Activated T-cell treated with anti-CD3 and anti-CD28 coated beads for 1 hour (primary cell): ENCODE results near the gene MEOX1.
"Not testable (repeated sequence)": the region's sequence is repeated elsewhere in the genome, so short reads cannot be mapped to it uniquely, and the experiment has no call there.

Source experiments
- DNase-seq: peaks from one replicate; pipeline ENCODE4 v3.0.0-alpha.2; 2020; ENCODE audit warnings: low read depth

Gene MEOX1

DNA sequence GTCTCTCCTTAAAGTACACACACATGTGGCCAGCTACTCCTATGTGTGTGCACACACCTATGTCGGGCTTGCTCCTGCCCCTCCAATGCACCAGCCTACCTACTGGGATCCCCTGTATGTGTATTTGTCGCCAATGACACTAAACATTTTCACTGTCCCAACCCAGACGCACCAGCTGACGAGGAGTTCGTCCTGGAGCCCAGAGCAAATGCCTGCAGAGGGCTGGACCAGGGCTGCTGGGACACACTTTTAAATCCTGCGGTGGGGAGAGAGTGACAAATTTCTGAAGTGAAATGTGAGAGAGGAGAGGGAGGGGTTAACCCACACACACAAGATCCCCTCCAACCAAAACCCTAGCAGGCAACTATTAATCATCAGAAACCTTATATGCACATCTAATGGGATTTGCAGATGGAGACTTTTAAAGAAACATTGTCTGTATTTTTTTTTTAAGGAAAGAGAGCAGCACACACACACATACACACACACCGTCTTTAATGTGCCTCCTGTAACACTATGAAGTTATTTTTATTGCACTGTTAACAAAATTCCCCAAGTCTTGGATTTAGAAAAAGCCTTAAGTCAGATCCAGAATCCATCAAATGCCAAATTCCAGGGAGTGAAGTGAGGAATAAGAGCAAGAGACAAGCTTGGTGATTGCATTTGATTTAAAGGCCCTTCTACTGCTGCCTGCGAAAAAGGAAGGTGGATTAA lies at the start of gene MEOX1:
Gene MEOX1, minus strand, starts transcription at position 224 of the 714 bp plus-strand sequence. CDS start 388 bp downstream, outside the sequence.
- DNase-seq = no peak

DNA sequence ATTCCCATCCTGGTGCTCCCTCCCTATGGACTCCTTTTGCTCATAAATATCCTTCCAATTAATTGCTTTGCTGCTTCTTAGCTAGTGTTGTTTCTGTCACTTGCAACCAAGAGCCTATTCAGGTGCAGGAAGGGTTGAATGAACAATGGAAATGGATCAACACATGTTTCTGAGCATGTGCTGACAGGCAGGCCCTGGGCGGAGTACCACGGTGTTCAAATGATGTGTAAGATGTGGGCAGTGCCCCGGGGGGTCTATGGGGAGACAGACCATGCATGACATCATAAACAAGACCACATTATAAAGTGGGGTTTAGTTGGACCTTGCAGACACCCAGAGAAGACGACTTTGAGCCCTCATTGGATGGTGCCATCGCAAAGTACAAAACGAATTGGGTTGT lies 48.4 kb upstream of the MEOX1 start:
- DNase-seq = no peak

DNA sequence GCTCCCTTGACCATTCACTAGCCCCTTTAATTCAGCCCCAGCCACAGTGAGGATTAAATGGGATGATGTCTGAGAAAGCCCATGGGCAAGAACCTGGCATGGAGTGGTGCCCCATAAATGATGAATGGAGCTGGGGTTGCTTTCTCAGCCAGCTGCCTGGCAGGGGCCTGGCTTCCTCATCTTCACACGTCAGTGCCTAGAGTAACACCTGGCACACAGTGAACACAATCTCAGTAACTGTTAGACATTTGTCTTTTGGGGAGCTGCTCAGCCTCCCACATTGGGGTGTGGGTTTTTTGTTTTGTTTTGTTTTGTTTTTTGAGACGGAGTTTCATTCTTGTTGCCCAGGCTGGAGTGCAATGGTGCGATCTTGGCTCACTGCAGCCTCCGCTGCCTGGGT lies 47.5 kb upstream of the MEOX1 start:
- DNase-seq = no peak

DNA sequence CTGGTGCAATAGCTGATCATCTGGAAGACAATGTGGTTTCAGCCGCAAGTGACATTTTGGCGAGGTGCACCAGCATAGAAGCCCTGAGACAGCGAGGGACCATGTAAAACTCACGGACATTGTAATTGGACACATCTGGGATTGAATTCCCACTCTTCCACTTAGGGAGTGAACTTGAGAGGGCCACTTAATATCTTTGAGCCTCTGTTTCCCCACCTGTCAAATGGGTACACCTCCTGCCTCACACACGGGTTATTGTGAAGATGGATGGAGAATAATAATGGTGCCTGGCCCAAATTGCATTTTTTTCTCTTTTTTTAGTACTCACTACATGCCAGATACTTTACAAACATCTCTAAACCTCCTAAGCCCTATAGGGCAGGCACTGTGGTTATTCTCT lies 45.5 kb upstream of the MEOX1 start:
- DNase-seq = no peak

DNA sequence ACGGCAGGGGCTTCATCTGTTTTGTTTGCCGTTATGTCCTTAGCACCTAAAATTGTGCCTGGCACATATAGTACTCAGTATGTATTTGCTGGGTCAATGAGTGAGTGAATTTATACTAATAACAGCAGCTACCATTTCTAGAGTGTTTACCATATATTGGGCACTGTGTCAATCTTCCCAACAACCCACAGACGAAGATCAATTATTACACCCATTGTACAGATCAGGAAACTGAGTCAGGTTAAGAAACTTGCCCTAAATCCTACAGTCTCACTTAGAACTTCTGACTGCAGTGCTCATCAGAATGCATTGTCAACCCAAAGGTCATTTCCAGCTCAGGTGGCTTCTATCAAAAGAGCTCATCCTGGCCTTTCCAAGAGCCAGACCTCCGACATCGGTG lies 44.5 kb upstream of the MEOX1 start:
- no peak for DNase-seq

DNA sequence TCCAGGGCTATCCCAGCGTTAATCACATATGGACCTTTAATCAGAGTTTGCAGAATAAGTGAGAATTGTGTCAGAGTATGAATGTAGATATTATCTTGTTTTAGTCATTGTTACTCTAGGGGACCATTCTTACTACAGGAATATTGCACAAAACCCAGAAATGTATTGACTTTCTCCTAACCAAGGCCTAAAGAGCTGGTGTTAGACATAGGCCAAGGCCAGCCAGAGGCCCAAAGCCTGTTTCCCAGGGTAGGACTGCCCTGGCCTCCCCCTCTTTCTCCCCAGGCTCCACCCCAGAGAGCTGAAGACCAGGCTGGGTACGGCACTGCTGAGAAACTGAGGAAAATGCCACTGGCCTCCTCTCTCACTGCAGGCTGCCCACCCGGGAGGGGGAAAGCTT lies 41.9 kb upstream of the MEOX1 start:
- no peak for DNase-seq

DNA sequence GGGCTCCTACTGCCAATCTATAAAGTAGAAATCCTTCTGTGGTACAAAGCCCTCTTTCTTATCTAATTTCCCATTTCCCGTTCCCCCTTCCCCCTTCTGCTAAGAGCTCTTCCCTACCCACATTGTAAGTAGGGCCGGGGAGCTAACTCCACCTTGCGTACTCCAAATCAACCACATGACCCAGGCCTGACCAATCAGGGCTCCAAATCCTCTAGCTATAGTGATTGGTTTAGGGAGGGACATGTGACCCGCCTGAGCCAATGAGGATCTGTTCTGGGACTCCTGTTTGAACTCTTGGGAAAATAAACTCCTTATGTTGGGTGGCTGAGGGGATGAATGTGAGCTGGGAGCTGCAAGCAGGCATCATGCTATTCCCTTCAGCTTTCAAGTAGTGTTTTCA lies 40.9 kb upstream of the MEOX1 start:
- DNase-seq = no peak

DNA sequence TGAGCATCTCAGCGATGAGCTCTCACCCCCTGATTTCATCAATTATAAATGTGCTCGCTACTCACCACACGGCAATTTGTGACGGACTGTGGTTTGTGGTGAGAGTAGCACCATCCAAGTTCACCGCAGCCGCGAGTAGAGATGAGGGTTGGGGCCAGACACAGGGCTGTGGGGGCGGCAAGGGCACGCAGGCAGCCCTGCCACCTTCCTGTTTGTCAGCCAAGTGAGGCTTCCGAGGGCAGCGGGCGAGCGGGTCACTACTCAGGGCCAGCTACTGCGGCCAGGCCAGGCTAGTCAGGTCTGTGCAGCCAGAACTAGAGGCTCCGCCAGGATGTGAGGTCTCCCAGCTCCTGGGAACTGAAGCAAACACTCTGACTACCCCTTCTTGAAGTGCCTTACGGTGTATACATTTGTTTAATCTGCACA lies 39.6 kb upstream of the MEOX1 start:
- DNase-seq = no peak

DNA sequence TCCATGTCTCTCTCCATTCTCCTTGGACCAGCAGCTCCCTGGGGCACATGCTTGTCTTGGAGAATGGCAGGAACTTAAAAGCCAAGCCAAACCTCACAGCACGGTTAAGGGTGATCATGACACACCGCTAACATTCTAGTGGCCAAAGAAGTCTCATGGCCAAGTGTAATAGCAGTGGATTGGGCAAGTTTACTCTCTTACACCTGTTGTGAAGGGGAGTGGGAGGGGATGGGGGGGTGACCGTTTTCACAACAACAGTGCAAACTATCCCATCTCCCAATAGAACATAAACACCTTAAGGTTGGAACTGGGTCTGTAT lies 37.7 kb upstream of the MEOX1 start:
- no peak for DNase-seq

DNA sequence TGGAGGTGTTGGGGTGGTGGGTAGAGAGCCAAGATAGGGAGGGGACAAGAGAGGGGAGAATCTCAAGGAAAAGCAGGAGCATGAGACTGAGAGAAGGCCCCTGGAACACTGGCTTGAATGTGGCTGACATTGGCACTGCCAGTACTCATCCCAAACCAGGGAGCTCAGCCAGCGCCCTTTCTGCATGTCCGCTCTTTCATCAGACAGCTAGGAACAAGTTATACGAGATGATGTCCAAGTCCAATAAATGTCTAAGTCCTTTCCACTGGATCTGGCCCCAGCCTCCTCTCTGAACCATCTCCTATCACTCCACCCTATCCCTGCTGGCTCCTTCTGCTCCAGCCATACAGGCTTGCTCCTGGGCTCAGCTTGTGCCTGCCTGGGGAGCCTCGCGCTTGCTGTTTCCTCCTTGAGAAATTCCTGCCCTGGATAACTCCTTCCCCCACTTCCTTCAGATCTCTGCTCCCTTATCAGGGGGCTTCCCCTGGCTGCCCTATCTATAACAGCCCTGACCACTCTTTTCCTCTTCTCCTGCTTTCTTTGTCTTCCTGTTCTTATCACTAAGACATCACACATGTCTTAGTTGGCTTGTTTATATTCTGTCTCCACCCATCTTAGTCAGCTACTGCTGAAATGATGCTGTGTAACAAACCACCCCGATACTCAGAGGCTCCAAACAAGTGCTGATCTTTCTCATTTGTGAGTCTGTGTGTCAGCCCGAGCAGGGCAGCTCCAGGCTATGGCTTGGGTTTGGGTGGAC lies 37.1 kb upstream of the MEOX1 start:
- no peak for DNase-seq

DNA sequence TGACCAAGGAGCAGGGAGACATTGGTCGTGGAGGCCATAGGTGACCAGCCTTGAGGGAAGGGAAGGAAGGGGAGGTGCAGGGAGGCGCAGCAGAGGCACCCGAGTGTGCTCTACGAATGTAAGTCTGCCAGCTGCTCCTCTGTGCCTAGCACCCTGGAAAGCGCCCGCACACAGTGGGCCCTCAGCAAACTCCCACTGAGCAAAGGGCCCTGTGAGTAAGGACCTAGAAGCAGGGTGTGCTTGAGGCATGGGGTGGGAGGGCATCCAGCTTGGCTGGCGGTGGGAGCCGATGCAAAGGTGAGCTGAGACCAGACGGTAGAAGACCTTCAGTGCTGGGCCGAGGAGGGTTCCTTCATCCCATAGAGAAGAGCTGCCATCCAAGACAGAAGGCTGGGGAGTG lies 36.2 kb upstream of the MEOX1 start:
- no peak for DNase-seq

DNA sequence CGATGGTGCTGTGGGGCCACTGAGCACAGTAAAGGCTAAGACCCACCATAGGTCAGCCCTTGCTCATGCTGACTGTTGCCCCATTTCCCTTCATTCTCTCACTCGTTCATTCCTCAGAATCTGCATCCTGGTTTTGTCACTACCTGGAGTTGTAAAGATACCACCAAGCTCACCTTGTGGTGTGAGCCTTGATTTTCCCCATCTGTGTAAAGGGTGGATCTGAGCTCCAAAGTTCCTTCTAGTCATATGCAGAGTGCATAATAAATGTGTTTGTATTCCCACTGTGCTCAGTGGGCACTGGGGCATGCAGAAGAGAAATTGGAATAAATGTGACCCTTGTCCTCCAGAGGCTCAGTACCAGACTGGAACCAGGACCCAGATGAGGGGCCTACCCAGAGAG lies 35.2 kb upstream of the MEOX1 start:
- DNase-seq = no peak

DNA sequence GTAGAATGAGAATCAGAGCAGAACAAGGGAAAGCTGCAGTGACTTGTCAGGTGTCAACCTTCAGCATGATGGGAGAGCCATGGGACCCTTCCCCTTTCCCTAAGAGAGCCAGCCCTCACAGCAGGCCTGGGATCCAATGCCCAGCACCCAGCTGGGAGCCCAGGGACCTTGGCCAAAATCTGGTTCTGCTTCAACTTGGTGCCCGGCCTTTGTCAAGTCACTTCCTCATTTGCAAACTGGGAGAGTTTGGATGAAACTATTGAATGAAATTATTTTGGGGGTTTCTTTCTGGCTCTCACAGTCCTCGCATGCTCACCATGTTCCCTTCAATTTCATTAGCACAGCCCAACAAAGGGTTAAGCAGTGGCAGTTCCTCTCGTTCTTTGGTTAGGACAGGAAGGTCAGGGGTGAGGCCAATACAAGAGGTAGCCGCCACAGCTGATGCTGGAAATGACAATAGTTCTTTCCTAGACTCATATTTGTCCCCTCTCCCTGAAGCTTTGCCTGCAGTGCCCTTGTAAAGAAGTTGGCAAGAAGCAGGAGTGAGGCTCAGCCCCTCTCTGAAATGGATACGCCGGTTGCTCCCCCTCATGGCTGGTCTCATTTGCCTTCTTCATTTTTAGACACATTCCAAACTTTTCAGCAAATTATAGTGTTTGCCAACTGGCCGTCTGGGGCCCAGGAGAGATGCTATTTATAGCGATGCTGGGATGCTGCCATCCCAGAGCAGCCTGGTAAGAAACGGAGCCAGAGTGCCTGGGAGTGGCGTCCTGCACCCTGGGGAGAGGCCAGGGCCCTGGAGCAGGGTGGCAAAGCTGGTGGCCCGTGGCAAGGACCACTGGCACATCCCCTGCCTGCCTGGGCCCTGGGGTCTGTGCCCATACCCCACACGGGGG lies 34.5 kb upstream of the MEOX1 start:
- no peak for DNase-seq

DNA sequence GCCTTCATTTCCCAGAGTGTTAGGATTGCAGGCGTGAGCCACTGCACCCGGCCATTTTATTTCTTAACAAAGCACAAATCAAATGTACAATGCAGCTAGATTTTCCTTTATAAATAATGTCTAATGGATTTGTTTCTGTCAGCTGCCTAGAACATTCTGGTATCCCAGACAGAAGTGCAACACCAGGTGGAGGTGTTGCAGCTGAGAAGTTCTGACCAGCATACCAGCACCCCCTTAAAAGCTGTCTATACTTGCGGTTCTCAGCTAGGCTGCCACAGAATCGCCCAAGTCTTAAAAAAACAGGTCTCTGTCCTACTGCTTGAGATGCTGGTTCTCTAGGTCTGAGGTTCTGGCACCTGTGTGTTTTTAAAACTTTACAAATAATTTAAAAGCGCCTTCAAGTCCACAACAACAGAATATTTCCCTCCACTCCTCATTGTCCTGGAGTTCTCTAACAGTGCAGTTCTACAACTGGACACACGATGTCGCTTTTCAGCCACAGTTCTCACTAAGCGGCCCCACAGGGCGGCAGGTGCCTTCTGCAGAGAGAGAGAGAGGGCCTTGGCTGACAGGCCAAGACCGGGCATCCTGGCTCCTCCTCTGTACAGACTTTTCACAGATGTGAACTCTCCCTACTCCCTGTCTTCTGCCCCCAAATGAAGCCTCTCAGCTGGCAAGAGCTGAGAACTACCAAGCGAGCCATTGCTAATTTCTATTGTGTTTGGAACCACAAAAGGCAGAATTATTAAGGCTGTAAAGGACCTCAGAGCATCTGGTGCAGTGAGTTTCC lies 32.6 kb upstream of the MEOX1 start:
- peak; percentile 60 for DNase-seq

DNA sequence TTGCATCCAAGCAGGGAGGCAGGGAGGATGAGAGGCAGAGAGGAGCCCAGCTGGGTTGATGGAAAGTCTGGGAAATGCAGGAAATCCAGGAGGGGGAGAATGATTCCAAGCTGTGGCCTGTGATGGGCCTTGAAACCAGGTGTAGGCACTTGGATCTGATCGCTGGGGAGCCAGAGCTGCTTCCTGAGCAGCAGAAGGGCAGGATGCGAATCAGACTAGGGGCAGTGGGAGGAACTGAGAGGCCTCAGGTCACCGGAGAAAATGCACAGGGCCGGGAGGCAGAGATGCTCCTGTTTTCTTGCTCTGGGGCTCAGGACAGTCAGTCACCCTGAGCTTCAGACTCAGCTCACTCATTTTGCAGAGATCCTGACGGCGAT lies 29.6 kb upstream of the MEOX1 start:
- no peak for DNase-seq

DNA sequence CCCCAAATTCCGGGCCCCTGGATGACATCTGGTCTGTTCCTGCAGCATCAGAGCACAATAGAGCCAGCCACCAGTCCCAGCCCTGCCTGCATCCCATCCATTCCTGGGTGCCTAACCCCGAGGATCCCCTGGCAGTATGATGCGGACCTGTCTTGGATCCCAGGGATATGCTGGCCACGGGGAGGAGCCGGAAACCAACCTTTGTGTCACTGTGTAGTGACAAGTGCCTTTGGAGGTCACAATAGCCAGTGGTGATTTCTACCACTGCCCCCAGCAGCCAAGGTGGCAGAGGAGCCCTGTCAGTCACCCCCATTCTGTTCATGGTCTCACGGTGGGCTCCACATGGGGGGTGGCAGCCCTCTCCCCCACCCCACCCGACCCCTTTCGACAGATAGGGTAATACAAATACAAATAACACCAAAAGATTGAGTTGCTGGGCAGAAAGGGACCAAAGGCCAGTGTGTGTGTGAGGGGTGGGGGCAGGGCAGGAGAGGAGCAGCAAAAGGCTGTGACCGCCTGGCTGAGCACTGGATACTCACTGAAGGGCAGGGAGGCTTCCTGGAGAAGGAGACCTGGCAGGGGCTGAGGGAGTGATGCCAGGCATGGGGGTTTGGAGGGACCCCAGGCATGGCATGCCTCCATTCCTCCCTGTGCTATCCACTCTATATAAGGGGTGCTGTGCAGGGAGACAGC lies 29.0 kb upstream of the MEOX1 start:
- DNase-seq = no peak

DNA sequence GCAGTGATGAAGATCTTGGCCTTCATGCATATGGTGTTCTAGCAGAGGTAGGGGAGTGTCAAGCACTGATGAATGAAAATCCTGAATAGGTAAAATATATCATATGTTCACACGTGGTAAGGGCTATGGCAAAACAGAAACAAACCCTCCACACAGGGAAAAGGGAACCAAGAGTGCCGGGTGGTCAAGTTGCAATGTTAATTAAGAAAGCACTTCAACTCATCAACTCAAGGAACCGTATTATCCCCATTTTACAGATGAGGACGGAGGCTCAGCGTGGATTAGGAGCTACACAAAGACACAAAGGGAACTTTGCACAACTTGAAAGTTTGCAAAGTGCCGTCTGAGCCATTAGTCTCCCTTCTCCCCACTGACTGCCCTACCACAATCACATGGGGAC lies 28.1 kb upstream of the MEOX1 start:
- no peak for DNase-seq

DNA sequence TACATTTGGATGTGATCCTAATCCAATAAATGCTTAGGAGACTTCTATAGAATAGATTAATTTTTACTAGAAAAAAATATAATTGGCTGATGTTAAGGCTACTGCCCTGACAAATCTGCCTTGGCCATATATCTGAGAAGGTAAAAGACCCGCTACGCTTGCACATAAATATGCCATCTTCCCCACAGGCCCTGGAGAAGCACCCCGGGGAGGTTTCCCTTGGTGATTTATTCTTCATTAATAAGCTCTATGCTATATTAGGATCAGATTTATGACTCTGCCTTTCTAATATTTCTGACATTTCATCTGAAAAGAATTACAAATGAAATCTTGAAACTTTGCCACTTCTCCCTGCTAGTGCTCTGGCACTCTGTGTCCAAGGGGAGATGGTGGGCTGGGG lies 27.4 kb upstream of the MEOX1 start:
- no peak for DNase-seq

DNA sequence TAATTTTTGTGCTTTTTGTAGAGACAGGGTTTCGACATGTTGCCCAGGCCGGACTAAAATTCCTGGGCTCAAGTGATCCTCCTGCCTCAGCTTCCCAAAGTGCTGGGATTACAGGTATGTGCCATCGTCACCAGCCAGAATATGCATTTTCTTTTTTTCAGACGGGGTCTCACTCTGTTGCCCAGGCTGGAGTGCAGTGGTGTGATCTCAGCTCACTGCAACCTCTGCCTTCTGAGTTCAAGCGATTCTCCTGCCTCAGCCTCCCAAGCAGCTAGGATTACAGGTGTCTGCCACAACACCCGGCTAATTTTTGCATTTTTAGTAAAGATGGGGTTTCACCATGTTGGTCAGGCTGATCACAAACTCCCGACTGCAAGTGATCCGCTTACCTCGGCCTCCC lies 25.2 kb upstream of the MEOX1 start:
- not testable (repeated sequence) for DNase-seq

DNA sequence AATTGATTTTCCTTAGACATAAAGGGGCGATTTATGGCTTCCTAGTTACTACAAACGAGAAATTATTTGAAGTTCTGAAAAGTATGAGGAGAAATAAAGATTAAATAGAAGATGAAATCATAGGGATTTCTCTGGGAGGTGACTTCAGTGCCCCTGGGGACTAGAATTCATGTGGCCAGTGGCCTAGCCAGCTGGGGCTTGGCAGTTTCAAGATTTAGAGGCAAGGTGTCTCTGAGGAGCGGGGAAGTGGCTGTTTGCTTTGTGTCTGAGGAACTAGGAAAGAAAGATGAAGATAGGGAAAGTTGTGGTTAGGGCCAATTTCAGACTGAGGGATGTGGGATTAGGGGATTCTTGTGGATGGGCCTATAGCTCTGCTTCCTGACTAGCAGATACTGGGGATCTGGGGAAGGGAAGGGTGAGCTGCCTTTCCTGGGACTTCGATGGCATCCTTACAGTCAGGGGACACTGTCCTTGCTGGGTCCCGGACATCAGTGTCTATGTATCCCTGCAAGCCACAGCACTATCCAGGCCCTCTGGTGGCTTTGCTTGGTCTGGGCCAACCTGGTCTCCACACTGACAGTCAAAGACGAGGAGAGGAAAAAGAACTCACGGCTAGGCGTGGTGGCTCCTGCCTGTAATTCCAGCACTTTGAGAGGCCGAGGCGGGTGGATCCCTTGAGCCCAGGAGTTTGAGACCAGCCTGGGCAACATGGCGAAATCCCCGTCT lies 22.4 kb upstream of the MEOX1 start:
- no peak for DNase-seq

DNA sequence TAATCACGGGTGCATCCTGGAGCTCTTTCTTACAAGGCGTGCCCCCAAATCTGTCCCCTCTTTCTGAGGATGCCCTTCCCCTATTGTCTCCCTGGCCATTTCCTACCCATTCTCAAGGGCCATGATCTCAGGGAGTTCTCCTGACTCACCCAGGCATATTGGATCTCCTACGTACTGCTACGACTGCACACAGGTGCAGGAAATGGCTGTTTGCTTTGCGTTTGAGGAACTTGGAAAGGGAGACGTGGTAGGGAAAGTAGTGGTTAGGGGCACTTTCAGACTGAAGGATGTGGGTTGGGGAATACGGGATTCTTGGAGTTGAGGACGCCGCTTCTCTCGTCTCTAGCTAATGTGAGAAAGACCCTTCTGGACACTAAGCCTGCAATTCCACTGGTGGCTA lies 18.7 kb upstream of the MEOX1 start:
- no peak for DNase-seq
